ENCODE data around the gene ZNF423.

Gene ZNF423

DNA sequence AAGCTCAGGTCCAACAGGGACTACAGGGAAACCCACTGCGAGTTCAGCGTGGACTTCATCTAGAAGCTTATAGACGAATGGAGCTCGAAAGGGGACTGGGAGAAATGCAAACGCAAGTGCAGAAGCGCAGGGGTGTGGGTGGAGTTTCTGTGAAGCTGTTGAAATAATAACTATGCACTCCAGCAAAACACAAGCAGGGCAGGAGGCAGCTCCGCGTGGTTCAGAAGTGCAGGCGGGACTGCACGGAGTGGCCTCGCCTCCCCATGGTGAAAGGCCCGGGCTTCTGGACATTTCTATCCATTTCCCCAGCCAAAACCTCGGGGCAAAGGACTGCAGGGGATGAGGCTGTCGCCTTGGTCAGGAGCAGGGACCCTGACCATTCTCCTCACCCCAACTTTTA is 74.5 kb downstream of the ZNF423 start:
- DNase-seq: no peak

DNA sequence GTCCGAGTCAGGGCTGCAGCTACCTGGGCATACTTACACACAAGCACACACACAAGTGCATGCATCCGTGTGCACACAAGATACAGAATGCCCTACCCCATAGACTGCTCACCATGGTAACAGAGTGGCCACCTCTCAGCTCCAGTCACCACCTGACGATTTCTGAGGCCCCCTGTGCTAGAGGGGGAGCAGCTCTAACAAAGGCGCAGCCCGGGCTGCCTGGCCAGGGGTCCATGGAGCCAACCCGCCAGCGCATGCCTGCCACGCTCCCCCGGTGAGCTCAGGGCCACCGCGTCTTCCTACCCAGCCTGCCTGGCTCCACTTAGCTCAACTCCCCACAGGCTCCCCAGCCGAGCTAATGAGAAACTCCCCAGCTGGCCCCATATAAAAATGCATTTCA is 75.5 kb downstream of the ZNF423 start:
- no peak for DNase-seq

DNA sequence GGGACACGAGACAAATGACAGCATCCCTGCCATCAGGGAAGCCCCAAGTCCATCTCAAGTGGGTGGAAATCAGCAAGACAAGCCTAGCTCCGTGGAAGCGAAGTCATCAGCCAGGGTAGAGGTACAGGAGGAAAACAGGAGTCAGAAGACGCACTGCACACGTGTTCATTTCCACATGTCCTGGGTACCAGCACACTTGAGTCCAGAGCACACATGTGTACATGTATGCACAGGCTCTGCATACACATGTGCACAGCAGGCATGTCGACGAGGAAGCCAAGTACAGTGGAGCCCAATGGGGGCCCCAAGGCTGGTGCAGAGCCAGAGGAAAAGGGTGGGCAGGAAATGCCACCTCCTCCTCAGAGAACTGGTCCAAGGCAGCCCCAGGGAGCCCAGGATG is 75.9 kb downstream of the ZNF423 start:
- no peak for DNase-seq

DNA sequence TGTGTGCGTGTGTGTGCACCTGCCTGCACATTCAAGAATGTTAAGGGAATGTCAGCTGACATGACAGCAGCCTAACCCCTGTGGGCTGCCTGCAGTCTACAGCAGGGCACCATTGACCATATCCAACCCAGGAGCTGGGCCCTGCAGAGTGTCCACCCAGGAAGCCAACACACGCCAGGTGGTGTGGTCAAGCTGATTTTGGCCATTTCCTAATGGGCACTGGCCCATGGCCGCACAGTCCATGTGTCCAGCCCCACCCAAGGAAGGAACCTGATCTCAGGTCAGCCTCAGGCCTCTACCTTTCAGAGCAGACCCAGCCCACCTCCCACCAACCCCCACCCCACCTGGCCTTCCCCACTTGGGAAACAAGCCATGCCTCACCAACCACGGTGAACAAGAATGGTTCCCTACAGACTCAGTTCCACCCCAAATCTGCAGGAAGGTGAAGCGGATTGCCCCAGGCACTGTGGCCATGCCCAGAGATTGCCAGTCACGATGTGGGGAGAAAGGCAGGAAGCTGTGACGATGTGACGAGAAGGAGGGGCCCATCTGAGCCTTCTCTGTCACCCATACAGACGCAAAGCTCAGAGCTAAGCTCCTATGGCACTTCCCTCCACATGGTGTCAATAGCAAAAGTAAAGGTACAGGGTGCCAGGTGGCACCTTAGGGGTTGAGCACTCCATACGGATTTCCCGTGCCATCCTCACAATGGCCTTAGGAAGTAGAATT is 77.5 kb downstream of the ZNF423 start:
- no peak for DNase-seq

DNA sequence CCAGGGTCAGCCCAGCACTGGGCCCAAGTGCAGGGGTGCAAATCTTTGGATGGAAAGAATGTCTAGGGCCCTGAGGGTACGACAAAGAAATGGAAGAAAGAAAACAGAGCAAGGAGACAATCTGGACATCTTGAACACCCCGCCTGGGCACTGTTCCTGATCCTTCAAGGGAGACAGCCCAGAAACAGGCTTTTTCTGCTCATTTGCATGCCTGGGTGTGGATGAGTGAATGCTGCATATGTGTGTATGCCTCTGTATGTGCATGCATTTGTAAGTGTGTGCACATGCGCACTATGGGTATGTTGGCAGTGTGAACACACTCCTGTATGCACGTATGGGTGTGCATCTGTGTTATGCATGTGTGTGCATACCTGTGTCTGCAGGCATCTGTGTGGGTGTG is 79.2 kb downstream of the ZNF423 start:
- no peak for DNase-seq

DNA sequence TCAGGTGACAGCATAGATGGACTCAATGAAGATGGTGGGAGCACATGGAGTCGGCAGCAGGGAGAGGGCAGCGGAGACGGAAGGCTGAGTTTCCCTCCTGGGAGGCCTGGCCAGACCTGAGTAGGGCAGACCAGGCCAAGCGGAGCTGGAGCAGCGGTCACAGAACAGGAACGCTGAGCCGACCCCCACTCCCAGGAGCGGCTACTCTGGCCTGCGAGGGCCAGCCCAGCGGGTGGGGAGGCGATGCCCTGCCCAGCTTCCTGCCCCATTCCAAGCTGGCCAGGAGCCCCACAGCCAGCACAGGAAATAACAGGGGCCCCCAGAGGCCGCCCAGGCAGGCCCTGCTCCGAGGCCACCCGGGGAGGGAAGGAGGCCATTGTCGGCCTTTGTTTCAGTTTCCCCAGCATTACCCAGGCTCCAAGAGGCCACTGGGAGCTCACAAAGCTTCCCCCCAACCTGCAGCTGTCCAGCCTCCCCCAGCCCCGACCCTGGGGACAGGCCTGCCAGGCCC is 79.8 kb downstream of the ZNF423 start:
- DNase-seq: peak; percentile 50

DNA sequence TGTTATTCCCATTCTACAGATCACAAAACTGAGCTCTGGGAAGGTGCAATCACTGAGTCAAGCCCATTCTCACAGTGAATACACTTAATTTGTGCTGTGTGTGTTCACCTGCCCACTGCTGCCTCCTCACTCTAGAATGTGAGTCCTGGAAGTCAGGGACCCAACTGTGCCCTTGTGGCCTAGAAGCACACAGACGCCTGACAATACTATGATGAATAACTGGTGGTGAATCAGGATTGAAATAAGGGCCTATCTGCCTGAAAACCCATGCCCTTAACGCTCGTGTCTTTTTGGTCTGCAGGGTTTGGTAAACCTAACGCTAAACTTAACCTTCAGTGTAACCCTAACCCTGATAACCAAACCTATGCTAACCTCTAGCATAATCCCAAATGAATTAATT is 80.3 kb downstream of the ZNF423 start:
- no peak for DNase-seq

DNA sequence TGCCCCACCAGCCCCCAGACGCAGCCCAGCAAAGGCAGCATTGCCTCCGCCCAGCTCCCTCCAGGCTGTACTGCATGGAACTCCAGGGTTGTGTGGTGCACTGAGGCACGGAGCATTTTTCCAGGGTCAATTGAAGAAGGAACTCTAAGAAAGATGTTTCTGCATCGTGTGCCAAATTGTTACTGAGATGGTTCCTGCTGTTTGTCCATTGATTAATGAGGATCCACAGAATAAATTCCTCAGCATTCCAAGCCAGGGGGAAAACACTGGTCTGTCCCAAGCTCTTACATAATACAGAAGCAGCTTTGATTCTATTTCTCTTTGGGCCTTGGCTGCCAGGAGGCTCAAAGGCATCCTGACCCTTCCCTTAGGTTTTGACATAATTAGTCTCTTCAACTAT is 80.9 kb downstream of the ZNF423 start:
- no peak for DNase-seq

DNA sequence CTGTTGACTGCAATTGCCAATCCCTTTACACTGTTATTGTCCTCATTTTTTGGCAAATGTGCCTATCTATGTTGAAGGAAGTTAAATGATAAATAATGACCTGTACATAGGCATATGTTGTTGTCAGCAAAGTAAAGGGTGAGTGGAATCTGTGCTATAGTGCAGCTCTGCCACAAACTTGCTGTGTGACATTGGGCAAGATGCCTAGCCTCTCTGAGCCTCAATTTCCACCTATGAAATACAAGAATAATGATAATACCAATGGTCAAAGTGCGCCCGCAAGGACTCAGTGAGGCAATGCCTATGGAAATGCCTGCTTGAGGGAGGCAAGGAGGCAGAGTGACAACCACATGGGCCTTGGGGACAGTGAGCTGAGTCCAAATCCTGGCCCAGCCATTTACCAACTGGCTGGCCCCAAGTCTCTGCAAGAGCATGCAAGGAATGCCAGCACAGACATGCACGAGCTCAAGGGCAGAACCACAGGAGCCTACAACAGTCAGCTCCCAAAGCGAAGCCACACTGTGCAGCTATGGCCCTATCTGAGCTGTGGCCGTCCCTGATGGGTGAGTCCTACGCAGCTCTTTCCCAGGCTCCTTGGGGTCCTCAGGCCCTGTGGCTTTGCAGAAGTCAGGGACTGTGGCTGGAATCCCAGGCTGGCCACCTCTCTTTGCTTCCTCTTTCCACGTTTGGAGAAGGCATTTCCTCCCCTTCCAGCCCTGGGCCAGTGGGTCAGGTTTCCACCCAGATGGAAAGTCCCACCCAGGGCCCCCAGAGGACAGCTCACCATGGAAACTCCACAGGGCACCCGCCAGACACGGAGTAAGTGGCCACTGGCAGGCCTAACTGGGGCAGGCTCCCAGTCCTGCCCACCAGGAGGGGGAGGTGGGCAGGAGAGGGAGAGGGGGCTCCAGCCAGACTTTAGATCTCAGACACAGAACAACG is 82.1 kb downstream of the ZNF423 start:
- peak; percentile 25 for DNase-seq

DNA sequence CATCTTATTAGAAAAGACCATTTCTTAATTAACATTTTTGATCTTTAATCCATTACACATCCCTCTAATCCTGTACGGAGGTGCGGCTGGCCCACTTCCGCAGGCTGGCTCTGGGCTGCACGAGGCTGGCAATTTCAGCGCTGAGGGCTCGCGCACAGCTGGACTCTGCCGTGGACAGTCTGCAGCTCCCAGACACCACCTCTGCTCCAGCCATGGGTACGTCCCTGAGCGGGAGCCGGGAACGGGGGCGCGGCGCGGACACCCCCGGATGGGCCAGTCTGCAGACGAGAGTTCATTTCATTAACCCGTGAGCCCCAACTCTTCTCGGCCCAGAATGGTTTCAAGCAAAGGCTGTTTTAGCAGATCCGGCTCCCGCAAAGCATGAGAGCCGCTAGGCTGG is 87.9 kb downstream of the ZNF423 start:
- no peak for DNase-seq

DNA sequence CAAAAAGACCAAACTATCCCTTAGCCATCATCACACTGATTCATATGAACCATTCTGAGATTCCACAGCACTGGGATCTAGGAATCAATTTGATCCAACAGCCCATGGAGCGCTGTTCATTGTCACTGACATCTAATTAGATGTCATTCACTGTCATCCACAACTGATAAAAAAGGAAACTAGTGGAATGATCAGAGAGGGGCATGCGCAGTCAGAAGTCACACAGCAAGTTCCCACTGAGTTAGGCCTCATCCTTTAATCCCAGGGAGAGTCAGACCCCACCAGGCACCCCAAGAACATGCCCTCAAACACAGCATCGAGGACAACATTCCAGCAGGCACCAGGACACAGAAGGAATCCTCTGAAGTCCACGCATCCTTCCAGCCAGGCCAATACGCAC is 88.5 kb downstream of the ZNF423 start:
- no peak for DNase-seq

DNA sequence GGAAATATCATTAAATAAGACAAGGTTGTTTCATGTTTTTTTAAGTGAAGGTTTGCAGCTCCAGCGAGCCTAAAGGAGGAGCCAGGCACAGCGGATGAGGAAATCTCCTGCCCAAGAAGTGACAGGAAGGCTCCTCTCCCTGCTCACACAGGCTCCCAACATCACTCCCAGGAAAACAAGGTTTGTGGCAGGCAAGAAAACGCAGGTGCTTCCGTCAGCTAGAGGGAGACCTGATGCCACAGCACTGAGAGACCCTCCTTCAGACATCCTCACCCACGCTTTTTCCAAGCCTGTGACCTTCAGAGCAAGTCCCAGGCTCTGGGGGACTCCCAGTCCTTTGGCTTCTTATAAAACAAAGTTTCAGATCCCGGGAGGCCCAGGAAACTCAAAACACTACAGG is 89.7 kb downstream of the ZNF423 start:
- DNase-seq: no peak

DNA sequence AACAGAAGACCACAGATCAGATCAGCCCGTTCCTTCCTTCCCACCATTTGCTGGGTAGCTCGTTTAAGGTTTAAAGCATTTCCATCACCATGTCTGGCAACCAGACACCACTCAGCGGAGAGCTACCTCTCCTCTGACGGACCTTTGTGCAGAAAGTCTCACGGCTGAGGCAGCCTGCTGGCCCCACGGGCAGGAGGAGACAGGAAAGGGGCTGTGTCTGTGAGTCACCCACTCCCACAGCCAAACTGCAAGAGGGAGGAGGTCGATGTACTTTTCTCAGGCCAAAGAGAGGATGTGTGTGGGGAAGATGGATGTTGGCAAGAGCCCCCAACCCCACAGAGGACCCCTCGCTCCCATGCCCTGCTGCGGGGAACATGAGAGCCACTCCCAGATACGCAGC is 92.1 kb downstream of the ZNF423 start:
- peak; percentile 51 for DNase-seq

DNA sequence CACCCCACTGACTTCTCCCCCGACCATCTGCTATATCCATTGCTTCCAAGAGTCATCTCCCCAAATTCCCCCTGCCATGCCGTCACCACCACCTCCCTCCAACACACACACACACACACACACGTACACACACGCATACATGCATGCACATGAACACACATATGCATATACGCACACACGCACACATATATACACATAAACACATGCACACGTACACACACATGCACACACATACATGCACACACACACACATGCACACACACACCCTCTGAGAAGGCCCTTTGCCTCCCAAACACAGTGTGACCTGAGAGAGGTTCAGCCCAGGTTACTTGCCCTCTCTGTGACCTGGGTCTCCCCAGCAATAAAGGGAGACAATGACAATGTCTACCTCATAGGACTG is 95.1 kb downstream of the ZNF423 start:
- DNase-seq: no peak

DNA sequence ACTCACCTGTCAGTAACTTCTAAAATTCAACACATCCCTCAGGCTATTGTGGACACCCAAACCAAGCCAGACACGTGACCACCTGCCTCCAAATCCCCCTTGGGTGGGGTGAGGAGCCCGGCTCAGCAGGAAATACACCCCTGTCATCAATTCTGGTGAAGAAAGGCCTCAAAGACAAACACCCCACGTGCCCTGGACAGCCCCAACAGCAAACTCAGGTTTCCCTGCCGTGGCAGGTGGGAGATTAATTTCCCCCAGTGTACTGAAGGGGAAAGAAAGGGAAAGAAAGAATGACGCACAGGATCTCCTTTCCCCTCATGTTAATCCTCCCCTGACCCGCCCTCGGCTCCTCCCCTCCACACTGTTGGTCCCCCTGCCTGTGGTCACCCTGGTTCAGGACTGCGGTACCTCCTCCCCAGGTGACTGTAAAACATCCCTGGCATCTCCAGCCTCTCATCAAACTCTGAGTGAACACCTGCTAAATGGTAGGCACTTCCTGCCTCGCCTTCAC is 98.3 kb downstream of the ZNF423 start:
- no peak for DNase-seq

DNA sequence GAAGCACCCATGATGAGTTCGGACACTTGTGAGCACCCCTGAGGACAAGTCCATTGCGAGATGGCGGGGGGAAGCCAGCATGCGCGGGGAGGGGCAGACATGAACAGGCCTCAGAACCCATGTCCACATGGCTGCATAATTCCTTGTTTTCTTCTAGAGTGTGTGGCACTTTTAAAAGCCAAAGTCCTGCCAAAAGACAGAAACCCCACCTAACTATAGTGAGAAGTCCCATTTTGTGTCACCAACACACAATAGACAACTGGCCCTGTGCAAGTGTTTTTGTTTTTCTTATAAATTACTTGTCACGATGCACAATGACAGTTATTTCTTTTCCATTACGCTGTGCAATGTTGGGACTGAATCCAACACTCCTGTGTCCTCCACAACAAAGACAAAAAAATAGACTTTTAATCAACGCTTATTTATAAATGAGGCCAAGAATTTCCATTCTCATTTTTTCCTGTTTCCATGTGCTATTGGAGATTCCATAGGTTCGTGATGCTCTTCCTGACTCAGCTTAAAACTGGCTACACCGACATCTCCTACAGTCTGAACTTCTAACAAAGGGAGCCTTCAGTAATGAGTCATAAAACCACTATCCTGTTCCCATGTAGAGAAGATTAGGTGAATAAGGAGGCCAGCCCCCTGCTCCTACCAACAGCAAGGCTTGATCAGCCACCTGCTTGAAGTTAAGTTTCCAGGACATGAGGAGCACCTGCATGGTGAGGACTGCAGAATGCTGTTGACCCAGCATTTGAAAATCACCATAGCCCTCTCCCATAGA is 98.9 kb downstream of the ZNF423 start:
- peak; percentile 83 for DNase-seq

DNA sequence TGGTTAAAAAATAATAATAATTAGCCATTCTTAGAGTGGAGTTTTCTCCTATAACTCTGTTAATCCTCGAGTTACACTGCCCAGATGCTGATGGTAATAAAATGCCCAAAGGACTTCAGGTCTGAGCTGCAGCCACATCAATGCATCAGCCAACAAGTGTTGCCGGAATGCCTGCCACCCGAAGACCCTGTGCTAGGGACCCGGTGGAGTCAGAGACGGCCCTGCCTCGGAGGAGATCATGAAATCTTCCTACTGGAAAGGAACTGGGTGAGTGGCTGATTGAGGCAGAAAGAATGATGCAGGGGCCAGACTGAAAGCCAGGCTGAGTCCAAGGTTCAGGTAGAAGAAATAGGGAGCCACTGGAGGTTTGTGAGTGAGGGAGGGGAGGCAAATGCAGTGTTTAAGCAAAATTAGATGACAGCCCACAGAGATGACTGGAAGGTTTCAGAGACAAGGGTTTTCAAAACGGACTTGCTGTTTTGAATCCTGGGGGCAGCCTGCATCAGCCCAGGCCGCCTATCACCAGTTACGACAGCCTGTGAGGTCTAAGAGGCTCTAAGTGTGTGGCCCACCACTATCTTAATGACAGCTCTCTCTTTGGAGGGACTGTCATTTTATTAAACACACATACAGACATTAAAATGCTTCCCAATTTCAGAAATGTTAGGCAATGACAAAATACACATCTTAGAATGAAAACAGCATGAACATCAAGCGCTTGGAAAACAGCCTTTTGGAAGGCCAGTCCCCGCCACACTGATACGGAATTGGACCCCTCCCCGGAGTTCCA is 100.0 kb downstream of the ZNF423 start:
- no peak for DNase-seq

DNA sequence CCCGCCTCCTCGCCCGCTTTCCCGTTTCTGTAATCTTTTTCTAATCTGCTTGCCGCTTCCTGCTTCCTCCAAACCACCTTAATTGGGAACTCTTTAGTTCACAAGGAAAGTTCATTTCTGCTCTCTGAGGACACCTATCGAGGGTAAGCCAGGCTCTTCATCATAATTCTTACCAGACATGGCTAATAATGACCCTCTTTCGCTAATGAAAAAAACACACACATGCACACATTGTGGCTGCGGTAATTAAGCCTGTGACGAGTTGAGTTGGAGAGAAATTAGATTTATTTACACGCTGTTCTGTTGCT is 100.6 kb downstream of the ZNF423 start:
- DNase-seq: peak; percentile 62

DNA sequence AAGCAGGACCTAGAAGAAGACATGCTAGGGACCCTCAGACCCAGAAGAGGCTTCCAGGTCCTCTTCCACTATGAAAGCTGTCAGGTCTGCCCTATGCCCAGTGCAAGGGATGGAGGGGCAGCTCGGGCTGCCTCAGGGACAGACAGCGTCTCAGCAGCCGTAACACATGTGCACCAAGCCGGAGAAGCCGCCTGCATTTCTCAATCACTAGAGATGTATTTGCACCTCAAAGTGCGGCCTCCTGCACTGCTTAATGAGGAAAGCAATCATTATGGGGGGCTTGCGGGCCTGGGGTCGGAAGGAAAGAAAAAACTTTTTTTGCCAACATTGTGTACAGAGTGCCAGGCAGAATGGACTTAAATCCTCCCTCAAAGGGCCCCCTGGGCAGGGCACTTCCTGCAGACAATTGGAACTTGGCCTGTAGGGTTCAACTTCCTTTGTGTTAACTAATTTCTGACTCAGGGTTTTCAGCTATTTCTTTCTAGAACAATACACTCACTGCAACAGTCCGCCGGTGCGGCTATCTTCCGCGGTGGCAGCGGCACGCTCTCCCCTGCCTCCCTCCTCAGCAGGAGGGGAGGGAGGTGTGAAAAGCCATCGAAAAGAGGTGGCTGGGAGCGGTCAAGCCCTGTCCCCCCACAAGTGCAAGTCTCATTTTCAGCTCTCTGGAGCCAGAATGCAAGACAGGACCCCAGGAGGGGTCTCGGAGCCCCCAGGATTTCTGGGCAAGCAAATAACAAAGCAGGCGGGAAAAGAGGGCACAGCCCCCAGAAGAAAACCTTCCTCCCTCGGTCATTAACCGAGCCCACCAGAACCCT is 101.2 kb downstream of the ZNF423 start:
- peak; percentile 74 for DNase-seq

DNA sequence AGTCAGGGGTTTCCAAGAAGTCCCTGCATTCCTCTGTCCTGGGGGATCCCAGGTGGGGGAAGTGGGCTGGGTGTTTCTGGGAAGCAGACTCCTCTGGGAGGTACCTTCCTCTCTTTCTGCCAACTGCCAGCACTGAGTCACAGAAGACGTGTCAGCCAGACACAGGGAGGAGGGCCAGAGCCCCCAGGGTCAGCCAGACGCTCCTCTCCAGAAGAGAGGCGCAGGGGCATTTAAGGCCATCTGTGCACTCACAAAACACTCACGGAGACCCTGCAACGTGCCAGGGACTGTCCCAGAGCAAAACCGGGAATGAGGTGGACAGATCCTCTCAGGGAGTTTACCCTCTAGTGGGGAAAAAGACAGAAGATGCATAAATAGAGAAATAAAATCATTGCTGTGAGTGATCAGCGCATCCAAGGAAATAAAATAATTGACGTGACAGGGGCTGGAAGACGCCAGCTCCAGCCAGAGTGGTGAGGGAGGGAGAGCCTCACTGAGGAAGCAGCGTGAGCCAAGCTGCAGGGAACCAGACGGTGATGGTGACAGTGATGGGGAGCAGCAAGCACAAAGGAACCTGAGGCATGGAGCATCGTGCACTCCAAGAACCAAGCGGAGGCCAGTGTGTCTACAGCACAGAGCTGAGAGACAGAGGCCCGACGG is 105.4 kb downstream of the ZNF423 start:
- DNase-seq: peak; percentile 29

DNA sequence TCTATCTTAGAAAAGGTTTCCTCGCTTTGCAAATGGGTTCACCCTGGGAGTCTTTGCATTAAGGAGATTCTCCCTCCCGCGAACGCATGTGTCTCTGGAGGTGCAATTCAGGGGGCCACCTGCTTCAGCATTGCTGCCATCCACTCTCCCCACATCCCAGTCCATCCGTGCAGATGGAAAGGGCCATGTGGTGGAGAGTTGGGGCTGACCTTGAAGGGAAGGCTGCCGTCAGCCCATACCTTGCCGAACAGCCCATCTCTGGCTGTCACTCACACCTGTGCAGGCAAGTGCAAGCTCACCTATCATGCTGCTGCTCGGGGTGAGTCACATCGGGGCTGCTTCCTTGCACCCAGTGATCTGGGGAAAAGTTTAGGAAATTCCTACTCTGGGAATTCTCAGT is 106.1 kb downstream of the ZNF423 start:
- no peak for DNase-seq

Measured in fibroblast of skin of back (primary cell).